CD4-positive, CD25-positive, alpha-beta regulatory T cell (primary cell): ENCODE measurements around the gene UBTD2. TPM values are rescaled to one million over a fixed set of nuclear protein-coding genes. Genes with fewer than 3 reads are reported as not detected.
A peak's percentile ranks its signal among the peaks of the same experiment; 100 is the strongest.
"Not testable (repeated sequence)": the region's sequence is repeated elsewhere in the genome, so short reads cannot be mapped to it uniquely, and the experiment has no call there.

Experiments used
- ATAC-seq, 2 donors: fragments of 150-1000 bp; cut with Tn5 transposase; one replicate each; pipeline ENCODE4 v1.10.0; 2021; ENCODE audit warnings: low read depth in 2 of 2, moderate number of reproducible peaks in 2 of 2, moderate library complexity in 1 of 2
- DNase-seq, 3 donors: peaks; one replicate each; pipeline versions ENCODE4 v3.0.0 to v3.0.0-alpha.2; 2012 to 2022; ENCODE audit warnings: mixed read lengths in 1 of 3
- H3K27ac ChIP-seq: one replicate; pipeline ENCODE4 v1.7.0; 2013; ENCODE audit warnings: mild to moderate bottlenecking, low read length; ENCODE audit not compliant: insufficient read depth, poor library complexity, severe bottlenecking
- H3K27me3 ChIP-seq: one replicate; pipeline ENCODE4 v1.7.0; 2013; ENCODE audit warnings: low read length; ENCODE audit not compliant: control insufficient read depth, insufficient read depth
- H3K36me3 ChIP-seq: one replicate; pipeline ENCODE4 v1.7.0; 2013; ENCODE audit warnings: mild to moderate bottlenecking, low read length, moderate library complexity; ENCODE audit not compliant: control insufficient read depth, insufficient read depth
- H3K4me1 ChIP-seq: 2 replicates; pipeline ENCODE4 v1.7.0; 2013; ENCODE audit warnings: mild to moderate bottlenecking, low read length; ENCODE audit not compliant: insufficient read depth, control insufficient read depth, poor library complexity, severe bottlenecking
- H3K4me3 ChIP-seq: one replicate; pipeline ENCODE4 v1.7.0; 2013; ENCODE audit warnings: low read depth, mild to moderate bottlenecking, low read length, moderate library complexity
- H3K9me3 ChIP-seq, 2 experiments: 1 replicate in 1 of 2; 2 replicates in 1 of 2; pipeline ENCODE4 v1.7.0; 2013; ENCODE audit warnings: low read length in 2 of 2, mild to moderate bottlenecking in 1 of 2, moderate library complexity in 1 of 2; ENCODE audit not compliant: control insufficient read depth in 2 of 2
- H3K27ac Mint-ChIP-seq, 3 donors: one replicate each; pipeline ENCODE4 v1.8.0; 2020 to 2022; ENCODE audit warnings: mild to moderate bottlenecking in 3 of 3, mixed read lengths in 3 of 3, moderate library complexity in 2 of 3
- H3K27me3 Mint-ChIP-seq: one replicate; pipeline ENCODE4 v1.8.0; 2022; ENCODE audit warnings: mild to moderate bottlenecking, mixed read lengths
- H3K36me3 Mint-ChIP-seq: one replicate; pipeline ENCODE4 v1.8.0; 2020; ENCODE audit warnings: mixed read lengths
- H3K4me1 Mint-ChIP-seq, 4 donors: one replicate each; pipeline ENCODE4 v1.8.0; 2020 to 2022; ENCODE audit warnings: mixed read lengths in 4 of 4, mild to moderate bottlenecking in 1 of 4
- H3K4me3 Mint-ChIP-seq, 4 donors: one replicate each; pipeline ENCODE4 v1.8.0; 2020 to 2022; ENCODE audit warnings: mild to moderate bottlenecking in 4 of 4, mixed read lengths in 4 of 4, moderate library complexity in 3 of 4
- H3K9me3 Mint-ChIP-seq, 7 donors: one replicate each; pipeline ENCODE4 v1.8.0; 2020 to 2022; ENCODE audit warnings: mixed read lengths in 7 of 7, mild to moderate bottlenecking in 3 of 7, moderate library complexity in 2 of 7
- polyA plus RNA-seq, 4 donors: library from polyadenylated mRNA; unstranded; fragments of 300-500 nt; fragmentation: Illumina TruSeq; gene quantifications; one replicate each; pipeline ENCODE4 v1.2.3, GENCODE V29; 2021
- total RNA-seq: library from RNA; stranded (reverse); gene quantifications from one replicate; pipeline ENCODE4 v1.2.3, GENCODE V29; 2022

UBTD2 gene, protein sequence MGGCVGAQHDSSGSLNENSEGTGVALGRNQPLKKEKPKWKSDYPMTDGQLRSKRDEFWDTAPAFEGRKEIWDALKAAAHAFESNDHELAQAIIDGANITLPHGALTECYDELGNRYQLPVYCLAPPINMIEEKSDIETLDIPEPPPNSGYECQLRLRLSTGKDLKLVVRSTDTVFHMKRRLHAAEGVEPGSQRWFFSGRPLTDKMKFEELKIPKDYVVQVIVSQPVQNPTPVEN
- 3.9 TPM for total RNA-seq
- polyA plus RNA-seq: 1 to 10 TPM; 2.9 to 3.7 (median 3.3) TPM

DNA sequence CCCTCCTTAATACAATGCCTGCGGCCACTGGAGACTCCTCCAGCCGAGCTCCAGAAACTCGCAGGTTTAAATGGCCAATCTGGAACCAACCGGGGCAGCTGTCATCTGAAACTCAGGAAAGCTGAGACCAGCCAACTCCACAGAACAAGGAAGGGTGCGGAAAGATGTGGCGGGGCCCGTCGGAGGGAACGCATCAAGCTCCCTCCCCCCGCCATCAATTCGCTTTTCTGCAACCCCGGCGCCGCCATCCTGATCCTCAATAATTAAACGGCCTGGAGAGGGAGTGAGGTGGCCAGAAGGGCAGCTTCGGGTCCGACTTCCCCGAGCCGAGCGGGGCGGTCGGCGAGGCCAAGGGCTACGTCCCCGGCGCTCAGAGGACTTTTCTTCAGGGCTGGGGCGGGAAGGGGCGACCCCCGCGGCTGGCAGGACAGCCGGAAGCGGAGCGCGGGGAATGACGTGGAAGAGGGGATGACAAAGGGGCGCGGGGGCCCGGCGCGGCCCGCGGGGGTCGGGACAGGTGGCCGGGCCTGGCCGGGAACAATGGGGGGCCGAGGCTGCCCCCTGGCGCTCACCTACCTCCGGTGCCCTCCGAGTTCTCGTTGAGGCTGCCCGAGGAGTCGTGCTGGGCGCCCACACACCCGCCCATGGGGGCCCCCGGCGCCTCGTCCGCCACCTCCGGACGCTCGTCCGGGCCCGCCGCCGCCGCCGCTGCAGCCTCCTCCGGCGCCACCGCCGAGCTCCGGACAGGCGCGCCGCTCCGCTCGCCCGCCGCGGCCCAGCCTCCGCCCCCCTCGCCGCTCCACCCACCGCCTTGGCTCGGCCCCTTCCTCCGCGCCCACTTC lies at the start of gene UBTD2:
UBTD2 (minus strand) TSS at position 745 of the 842 bp plus-strand sequence; CDS start at position 646, 99 bp downstream.
- H3K27me3 ChIP-seq: no peaks in the 10 kb centered on the region
- peak within 1 kb of the TSS; percentile 14 for H3K27ac ChIP-seq
- peak within 1 kb of the TSS; percentile 72 for H3K4me3 ChIP-seq
- no peaks in the 10 kb centered on the region for H3K9me3 ChIP-seq
- Mint-ChIP-seq H3K4me3 (peak within 1 kb of the TSS; percentile 91 to 96 (median 94)), H3K27me3 (peaks cover 11% of the 10 kb centered on the region), H3K27ac (peak within 1 kb of the TSS; percentile 82 to 91 (median 91)), H3K4me1 (peaks cover 18 to 30% (median 28%) of the 10 kb centered on the region in 4 donors), H3K9me3 (no peaks in the 10 kb centered on the region), H3K36me3 (no peaks in the 10 kb centered on the region)
- H3K36me3 ChIP-seq: no peaks in the 10 kb centered on the region
- DNase-seq: peak; percentile 65 to 79 (median 72)
- H3K4me1 ChIP-seq: peaks cover 25% of the 10 kb centered on the region
- peak; percentile 82 to 83 for ATAC-seq

DNA sequence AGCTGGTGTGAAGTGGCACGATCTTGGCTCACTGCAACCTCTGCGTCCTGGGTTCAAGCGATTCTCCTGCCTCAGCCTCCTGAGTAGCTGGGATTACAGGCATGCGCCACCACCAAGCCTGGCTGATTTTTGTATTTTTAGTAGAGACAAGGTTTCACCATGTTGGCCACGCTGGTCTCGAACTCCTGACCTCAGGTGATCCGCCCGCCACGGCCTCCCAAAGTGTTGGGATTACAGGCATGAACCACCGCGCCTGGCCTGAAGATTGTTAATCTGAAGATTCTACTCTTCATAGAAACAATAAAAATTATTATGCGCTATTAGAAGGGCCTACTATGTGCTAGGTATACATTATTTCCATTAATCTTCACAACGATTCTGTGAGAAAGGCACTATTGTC lies 43.3 kb upstream of the UBTD2 start:
- H3K36me3 Mint-ChIP-seq, H3K27me3 ChIP-seq, H3K27ac Mint-ChIP-seq, H3K36me3 ChIP-seq, H3K9me3 Mint-ChIP-seq, H3K4me1 ChIP-seq, H3K4me3 Mint-ChIP-seq, H3K27ac ChIP-seq, H3K4me3 ChIP-seq, ATAC-seq, H3K27me3 Mint-ChIP-seq, H3K4me1 Mint-ChIP-seq, DNase-seq, H3K9me3 ChIP-seq: not testable (repeated sequence)

DNA sequence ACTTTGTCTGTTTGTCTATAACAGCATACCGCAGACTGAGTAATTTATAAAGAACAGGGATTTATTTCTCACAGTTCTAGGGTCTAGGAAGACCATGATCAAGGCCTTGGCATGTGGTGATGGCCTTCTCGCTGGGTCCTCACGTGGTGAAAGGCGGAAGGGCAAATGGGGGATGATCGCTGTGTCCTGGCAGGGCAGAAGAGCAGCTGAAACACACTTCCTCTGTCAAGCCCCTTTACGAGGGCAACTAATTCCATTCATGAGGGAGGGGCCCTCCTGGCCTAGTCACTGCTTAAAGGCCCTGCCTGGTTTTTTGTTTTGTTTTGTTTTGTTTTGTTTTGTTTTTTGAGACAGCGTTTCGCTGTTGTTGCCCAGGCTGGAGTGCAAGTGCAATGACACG lies 41.9 kb upstream of the UBTD2 start:
- no peaks in the 10 kb centered on the region for H3K9me3 ChIP-seq
- peaks cover 9% of the 10 kb centered on the region for H3K27me3 Mint-ChIP-seq
- H3K4me3 ChIP-seq: no peak overlapping the region
- no peak overlapping the region for H3K4me3 Mint-ChIP-seq
- peaks cover 0 to 2% (median 0%) of the 10 kb centered on the region in 7 donors for H3K9me3 Mint-ChIP-seq
- no peaks in the 10 kb centered on the region for H3K4me1 Mint-ChIP-seq
- ATAC-seq (no peak), DNase-seq (no peak)
- no peaks in the 10 kb centered on the region for H3K36me3 ChIP-seq
- no peak overlapping the region for H3K27ac ChIP-seq
- H3K27ac Mint-ChIP-seq: no peak overlapping the region
- no peaks in the 10 kb centered on the region for H3K4me1 ChIP-seq
- no peaks in the 10 kb centered on the region for H3K36me3 Mint-ChIP-seq
- no peaks in the 10 kb centered on the region for H3K27me3 ChIP-seq

DNA sequence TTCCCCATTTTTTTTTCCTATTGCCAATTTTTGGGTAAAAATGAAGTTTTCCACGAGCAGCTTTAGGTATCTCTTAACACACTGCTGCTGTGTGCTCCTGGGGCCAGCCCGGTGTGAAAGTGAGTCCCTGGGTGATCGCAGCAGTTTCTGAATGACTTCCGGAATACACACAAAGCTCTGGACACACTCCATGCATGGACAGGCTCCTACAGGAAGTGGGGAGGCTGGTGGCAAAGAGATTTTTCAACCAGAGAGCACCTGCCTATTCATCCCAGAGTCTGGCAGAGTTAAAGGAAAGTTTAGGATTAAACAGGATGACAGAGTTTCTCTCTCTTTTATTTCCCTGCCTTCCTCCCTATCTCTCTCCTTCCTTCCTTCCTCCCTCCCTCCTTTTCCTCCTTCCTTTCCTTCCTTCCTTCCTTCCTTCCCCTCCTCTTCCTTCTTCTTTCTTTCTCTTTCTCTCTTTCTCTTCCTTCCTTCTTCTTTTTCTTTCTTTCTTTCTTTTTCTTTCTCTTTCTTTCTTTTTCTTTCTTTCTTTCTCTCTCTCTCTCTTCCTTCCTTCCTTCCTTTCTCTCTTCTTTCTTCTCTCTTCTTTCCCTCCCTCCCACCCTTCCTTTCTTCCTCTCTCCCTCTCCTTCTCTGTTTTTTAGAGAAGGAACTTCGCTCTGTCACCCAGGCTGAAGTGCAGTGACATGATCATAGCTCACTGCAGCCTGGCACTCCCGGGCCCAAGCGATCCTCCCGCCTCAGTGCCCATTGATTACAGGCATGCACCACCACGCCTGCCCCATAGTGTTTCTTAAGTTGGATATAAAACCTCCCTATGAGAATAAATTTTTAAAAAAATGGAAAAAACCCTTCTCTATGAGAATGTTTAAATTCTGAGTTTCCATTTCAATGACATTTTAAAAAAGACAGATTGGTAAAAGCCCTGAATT lies 38.7 kb upstream of the UBTD2 start:
- Mint-ChIP-seq H3K36me3 (no peaks in the 10 kb centered on the region), H3K4me3 (no peak overlapping the region), H3K4me1 (no peaks in the 10 kb centered on the region), H3K27me3 (peaks cover 9% of the 10 kb centered on the region), H3K9me3 (peaks cover 0 to 2% (median 0%) of the 10 kb centered on the region in 7 donors), H3K27ac (no peak overlapping the region)
- DNase-seq: no peak
- ATAC-seq: no peak
- H3K4me1 ChIP-seq: no peaks in the 10 kb centered on the region
- no peak overlapping the region for H3K4me3 ChIP-seq
- no peaks in the 10 kb centered on the region for H3K27me3 ChIP-seq
- H3K27ac ChIP-seq: no peak overlapping the region
- H3K9me3 ChIP-seq: no peaks in the 10 kb centered on the region
- H3K36me3 ChIP-seq: no peaks in the 10 kb centered on the region

DNA sequence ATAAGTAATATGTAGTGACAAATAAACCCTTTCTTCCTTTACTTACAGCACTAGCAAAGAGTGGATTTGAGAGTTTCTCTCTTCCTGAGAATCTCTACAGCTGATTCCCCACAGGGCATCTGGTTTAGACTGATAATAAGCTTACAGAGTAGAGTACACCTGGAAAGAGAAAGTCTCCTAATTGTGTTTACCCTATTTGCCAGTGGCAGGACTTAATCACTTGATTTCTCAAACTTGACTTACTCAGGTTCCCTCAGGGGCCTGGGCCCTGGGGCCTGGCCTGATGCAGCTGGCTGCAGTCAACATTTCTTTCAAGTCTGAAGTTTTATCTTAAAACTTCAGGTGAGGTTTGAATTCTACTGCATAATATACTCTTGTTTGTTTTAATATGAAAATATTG lies 38.0 kb upstream of the UBTD2 start:
- H3K27me3 Mint-ChIP-seq: peaks cover 9% of the 10 kb centered on the region
- ATAC-seq (no peak), DNase-seq (no peak)
- H3K4me3 ChIP-seq: no peak overlapping the region
- H3K4me1 ChIP-seq: no peaks in the 10 kb centered on the region
- H3K36me3 Mint-ChIP-seq: no peaks in the 10 kb centered on the region
- no peaks in the 10 kb centered on the region for H3K27me3 ChIP-seq
- H3K9me3 ChIP-seq: no peaks in the 10 kb centered on the region
- H3K36me3 ChIP-seq: no peaks in the 10 kb centered on the region
- H3K4me3 Mint-ChIP-seq: no peak overlapping the region
- peaks cover 0 to 2% (median 0%) of the 10 kb centered on the region in 7 donors for H3K9me3 Mint-ChIP-seq
- no peak overlapping the region for H3K27ac Mint-ChIP-seq
- no peaks in the 10 kb centered on the region for H3K4me1 Mint-ChIP-seq
- no peak overlapping the region for H3K27ac ChIP-seq

DNA sequence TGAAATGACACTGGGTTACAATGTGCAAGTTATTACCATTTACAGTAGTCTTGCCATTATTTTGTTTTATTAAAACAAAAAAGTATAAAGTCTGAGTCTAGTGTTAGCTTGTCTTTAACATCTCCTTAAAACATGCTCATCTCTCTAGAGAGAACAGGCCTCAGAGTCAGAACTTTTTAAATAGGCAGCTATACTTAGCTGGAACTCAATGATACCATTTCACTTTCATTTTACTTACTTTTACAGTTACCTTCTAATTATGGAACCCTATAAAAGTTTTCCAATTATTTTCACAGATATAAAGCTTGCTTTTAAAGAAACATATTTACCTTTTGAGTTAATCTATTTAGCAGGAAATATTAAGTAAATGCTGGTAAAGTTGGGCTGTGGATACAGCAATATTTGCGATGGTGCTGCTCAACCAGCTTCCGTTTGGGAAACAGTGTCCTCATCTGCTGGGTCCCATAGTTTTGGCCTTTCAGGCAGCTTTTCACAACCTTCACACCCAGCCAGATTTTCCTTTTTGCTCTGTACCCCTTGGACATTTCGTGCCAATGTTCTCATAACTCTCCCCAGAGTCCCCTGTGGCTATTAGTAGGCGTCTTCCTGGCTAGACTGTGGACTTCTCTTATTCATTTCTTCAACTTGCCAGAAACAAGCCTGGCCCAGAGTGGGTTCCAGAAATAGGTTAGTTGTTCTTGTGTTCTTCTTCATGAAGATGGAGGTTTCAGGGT lies 36.3 kb upstream of the UBTD2 start:
- Histone ChIP-seq H3K4me1 (no peaks in the 10 kb centered on the region), H3K27me3 (no peaks in the 10 kb centered on the region), H3K9me3 (no peaks in the 10 kb centered on the region), H3K4me3 (no peak overlapping the region), H3K36me3 (no peaks in the 10 kb centered on the region), H3K27ac (no peak overlapping the region)
- Mint-ChIP-seq H3K27me3 (peaks cover 9% of the 10 kb centered on the region), H3K27ac (no peak overlapping the region), H3K4me3 (no peak overlapping the region), H3K9me3 (peaks cover 0 to 2% (median 0%) of the 10 kb centered on the region in 7 donors), H3K36me3 (no peaks in the 10 kb centered on the region), H3K4me1 (no peaks in the 10 kb centered on the region)
- ATAC-seq (no peak), DNase-seq (no peak)
